ENCODE data around the gene GRAP. TPM values are rescaled to one million over a fixed set of nuclear protein-coding genes. Genes with fewer than 3 reads are reported as not detected.

The GRAP gene
- total and polyA plus RNA-seq, 2 donors (not counting 3 experiments of a cell fraction or from before 2014, with no cell fraction given) = 32.1 to 43.6 TPM

- TF ChIP-seq MAX (IDR thresholded peaks at IDR 0.05; ENCODE audit: insufficient read depth, insufficient read length) (no peak), POLR2A (IDR thresholded peaks at IDR 0.05; ENCODE audit: low read depth, low read length) (no peak), CTCF (IDR thresholded peaks at IDR 0.05; ENCODE audit: extremely low read depth in 1 of 2, insufficient read depth in 1 of 2, low read depth in 1 of 2, low read length in 2 of 2) (no peak), GATA2 (IDR thresholded peaks at IDR 0.05; ENCODE audit: insufficient read depth, insufficient read length, low read depth, low read length) (no peak), POLR2AphosphoS5 (IDR thresholded peaks at IDR 0.05; ENCODE audit: insufficient read depth, low read depth, low read length) (no peak), EZH2 (IDR thresholded peaks at IDR 0.05; ENCODE audit: borderline replicate concordance, low read depth, low read length, severe bottlenecking) (no peak), FOS (IDR thresholded peaks at IDR 0.05; ENCODE audit: borderline replicate concordance, insufficient read depth, low read length) (no peak), JUN (IDR thresholded peaks at IDR 0.05; ENCODE audit: borderline replicate concordance, insufficient read depth, insufficient read length, low read depth) (no peak), MYC (IDR thresholded peaks at IDR 0.05; ENCODE audit: low read depth, low read length) (no peak)
- no TSS peak for BruUV-seq (replicated peaks)
- peaks cover 31% of the 10 kb centered on the region for H3K79me2 ChIP-seq (ENCODE audit: control insufficient read depth, insufficient read depth, low read length)
- no peaks in the 10 kb centered on the region for H3K9me3 ChIP-seq (replicated peaks; ENCODE audit: control insufficient read depth, insufficient read depth, low read length)
- no peak overlapping the region for H3K4me3 ChIP-seq (replicated peaks in 1 of 3; ENCODE audit: insufficient read depth in 1 of 3, low read depth in 1 of 3, low read length in 3 of 3)
- no peak overlapping the region for H3K4me2 ChIP-seq (ENCODE audit: insufficient read depth, low read length)
- H2AFZ ChIP-seq (ENCODE audit: low read depth, low read length) = no peak overlapping the region
- POLR2A ChIA-PET = no interaction called here
- no peaks in the 10 kb centered on the region for H3K9me1 ChIP-seq (replicated peaks; ENCODE audit: control insufficient read depth, extremely low read depth, insufficient read depth, low read length)
- CTCF ChIA-PET = no interaction called here
- H3K4me1 ChIP-seq (ENCODE audit: control insufficient read depth, extremely low read depth, insufficient read depth, low read length) = no peaks in the 10 kb centered on the region
- H3K27me3 ChIP-seq (ENCODE audit: control insufficient read depth in 2 of 2, insufficient read depth in 2 of 2, low read length in 2 of 2) = no peaks in the 10 kb centered on the region
- H3K36me3 ChIP-seq (ENCODE audit: control insufficient read depth in 2 of 2, extremely low read depth in 1 of 2, insufficient read depth in 2 of 2, low read length in 2 of 2) = peaks cover 0 to 2% of the 10 kb centered on the region in 2 experiments
- H3K27ac ChIP-seq (ENCODE audit: insufficient read depth, low read depth, low read length) = no peak overlapping the region
- no peaks in the 10 kb centered on the region for H4K20me1 ChIP-seq (replicated peaks; ENCODE audit: control insufficient read depth, extremely low read depth, insufficient read depth, low read length)
- DNase-seq (ENCODE audit: low read depth, low spot score) = no peak
- dilution Hi-C loops (cut with MboI; ENCODE audit: extremely low pct_ligation_motif_present, low sequenced_read_pairs) = no loop called here
- intact Hi-C loops (cut with micrococcal nuclease) = no loop called here
- FAIRE-seq = no peak
- no peak overlapping the region for H3K9ac ChIP-seq (replicated peaks; ENCODE audit: extremely low read depth, insufficient read depth, low read length)
Observed at GRCh38 chr17:18994631-18995030, 52.1 kb downstream of the GRAP start.
